NB4 (cell line): ENCODE data around the gene HYI.

Experiments
- DNase-seq: peaks from one replicate; pipeline ENCODE4 v3.0.0; 2010; ENCODE audit warnings: low read depth
- H3K4me3 ChIP-seq: one replicate; pipeline ENCODE4 v1.5.1; 2011; ENCODE audit warnings: mild to moderate bottlenecking, low read depth, low read length, moderate library complexity
- MYC ChIP-seq: IDR thresholded peaks from 2 replicates; pipeline ENCODE4 v1.6.1; 2011; ENCODE audit warnings: low read depth, low read length
- POLR2A ChIP-seq: IDR thresholded peaks from 2 replicates; pipeline ENCODE4 v1.6.1; 2011; ENCODE audit warnings: mild to moderate bottlenecking; ENCODE audit not compliant: insufficient read length; ENCODE audit errors: extremely low read depth
- TF ChIP-seq, protein P1 (sequence below): IDR thresholded peaks from 2 replicates; pipeline ENCODE4 v1.6.1; 2011; ENCODE audit warnings: low read depth, low read length
- TF ChIP-seq, protein P2 (sequence below): IDR thresholded peaks from one replicate; pipeline ENCODE4 v1.5.1; 2012; ENCODE audit warnings: low read depth, low read length

Gene HYI

GRCh38 chr1:43422995-43423671 is 30.6 kb downstream of the HYI start:
- DNase-seq, result no peak
- TF ChIP-seq, protein P1, sequence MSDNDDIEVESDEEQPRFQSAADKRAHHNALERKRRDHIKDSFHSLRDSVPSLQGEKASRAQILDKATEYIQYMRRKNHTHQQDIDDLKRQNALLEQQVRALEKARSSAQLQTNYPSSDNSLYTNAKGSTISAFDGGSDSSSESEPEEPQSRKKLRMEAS, result no peak
- TF ChIP-seq, protein P2, sequence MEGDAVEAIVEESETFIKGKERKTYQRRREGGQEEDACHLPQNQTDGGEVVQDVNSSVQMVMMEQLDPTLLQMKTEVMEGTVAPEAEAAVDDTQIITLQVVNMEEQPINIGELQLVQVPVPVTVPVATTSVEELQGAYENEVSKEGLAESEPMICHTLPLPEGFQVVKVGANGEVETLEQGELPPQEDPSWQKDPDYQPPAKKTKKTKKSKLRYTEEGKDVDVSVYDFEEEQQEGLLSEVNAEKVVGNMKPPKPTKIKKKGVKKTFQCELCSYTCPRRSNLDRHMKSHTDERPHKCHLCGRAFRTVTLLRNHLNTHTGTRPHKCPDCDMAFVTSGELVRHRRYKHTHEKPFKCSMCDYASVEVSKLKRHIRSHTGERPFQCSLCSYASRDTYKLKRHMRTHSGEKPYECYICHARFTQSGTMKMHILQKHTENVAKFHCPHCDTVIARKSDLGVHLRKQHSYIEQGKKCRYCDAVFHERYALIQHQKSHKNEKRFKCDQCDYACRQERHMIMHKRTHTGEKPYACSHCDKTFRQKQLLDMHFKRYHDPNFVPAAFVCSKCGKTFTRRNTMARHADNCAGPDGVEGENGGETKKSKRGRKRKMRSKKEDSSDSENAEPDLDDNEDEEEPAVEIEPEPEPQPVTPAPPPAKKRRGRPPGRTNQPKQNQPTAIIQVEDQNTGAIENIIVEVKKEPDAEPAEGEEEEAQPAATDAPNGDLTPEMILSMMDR, result no peak
- TF ChIP-seq POLR2A (no peak), MYC (no peak)
- no peak overlapping the region for H3K4me3 ChIP-seq

GRCh38 chr1:43421976-43422750 is 31.6 kb downstream of the HYI start:
- TF ChIP-seq, protein P2, result no peak
- TF ChIP-seq MYC (no peak), POLR2A (no peak)
- TF ChIP-seq, protein P1, result no peak
- no peak overlapping the region for H3K4me3 ChIP-seq
- no peak for DNase-seq

DNA sequence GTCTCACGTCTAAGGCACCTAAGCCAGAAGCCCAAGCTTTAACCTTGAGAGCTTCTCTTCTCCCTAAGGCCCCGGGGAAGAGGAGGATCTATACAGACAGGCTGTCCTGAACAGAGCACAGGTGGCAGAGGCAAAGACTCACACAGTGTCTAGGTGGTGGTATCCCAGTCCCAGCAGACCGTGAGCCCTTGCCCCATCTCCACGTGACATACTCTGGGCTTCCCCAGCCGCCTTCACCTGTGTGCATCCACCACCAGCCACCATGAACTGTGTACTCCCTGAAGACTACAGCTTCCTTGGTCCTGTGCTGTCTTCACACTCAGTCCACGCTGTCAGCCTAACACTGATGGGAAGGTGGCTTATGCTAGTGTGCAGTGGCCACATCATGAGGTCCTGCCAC is 32.3 kb downstream of the HYI start:
- TF ChIP-seq, protein P1, result no peak
- TF ChIP-seq MYC, result no peak
- TF ChIP-seq POLR2A, result no peak
- TF ChIP-seq, protein P2, result no peak
- no peak for DNase-seq

DNA sequence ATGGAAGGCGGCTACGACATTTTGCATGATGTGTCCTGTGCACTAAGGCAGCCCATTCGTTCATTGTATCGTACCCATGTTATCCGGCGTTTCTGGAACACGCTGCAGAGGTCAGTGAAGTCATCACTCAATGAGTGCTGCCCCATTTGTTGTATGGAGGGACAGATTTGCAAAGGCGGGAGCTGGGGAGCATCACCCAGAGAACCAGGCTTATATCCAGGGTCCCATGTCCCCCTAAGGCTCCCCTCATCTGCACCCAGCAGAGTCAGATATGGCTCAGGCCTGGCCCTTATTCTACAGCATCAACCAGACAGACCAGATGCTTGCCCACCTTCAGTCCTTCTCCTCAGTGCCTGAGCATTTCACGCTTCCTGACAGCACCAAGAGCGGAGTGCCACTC is 32.9 kb downstream of the HYI start:
- no peak overlapping the region for H3K4me3 ChIP-seq

More for the DNA sequence above, 32.3 kb downstream of the HYI start:
- no peak overlapping the region for H3K4me3 ChIP-seq

GRCh38 chr1:43419627-43420425 is 33.9 kb downstream of the HYI start:
- H3K4me3 ChIP-seq, result no peak overlapping the region
- TF ChIP-seq POLR2A (no peak), MYC (no peak)
- TF ChIP-seq, protein P2, result no peak
- TF ChIP-seq, protein P1, result no peak
- no peak for DNase-seq

More for the DNA sequence above, 32.9 kb downstream of the HYI start:
- no peak for DNase-seq
- TF ChIP-seq, protein P2, result no peak
- TF ChIP-seq, protein P1, result no peak
- TF ChIP-seq POLR2A (no peak), MYC (no peak)
